Endothelial cell of umbilical vein (primary cell): Measurements from ENCODE around the gene CIBAR2. TPM values are rescaled to one million over a fixed set of nuclear protein-coding genes. Genes with fewer than 3 reads are reported as not detected.

Experiments used
- BruUV-seq: library from RNA; stranded (reverse); fragments of 400-500 nt; replicated peaks from 2 replicates; lab custom pipeline; 2021; lab: Mats Ljungman, UMichigan
- CTCF ChIA-PET: fragments of 300-600, 350-600 bp; sonication (Branson Sonifier 250); formaldehyde crosslinking; loops from one replicate; lab custom pipeline; 2021; ENCODE audit warnings: antibody characterized with exemption, inconsistent platforms; lab: Charles Lee
- POLR2A ChIA-PET: fragments of 300-600, 350-600 bp; sonication (Branson Sonifier 250); formaldehyde crosslinking; loops from one replicate; lab custom pipeline; 2021; ENCODE audit warnings: antibody characterized with exemption, inconsistent platforms; lab: Charles Lee
- DNase-seq: peaks from one replicate; pipeline ENCODE4 v3.0.0-alpha.2; 2011; ENCODE audit warnings: low read depth, low spot score
- FAIRE-seq: peaks from 2 replicates; lab custom pipeline; 2011; peaks lifted over from hg19 to GRCh38; lab: Jason Lieb, UNC
- H2AFZ ChIP-seq: 2 replicates; pipeline ENCODE4 v1.6.0; 2012; ENCODE audit warnings: low read depth, low read length, control low read depth, inconsistent platforms
- H3K27ac ChIP-seq: 2 replicates; pipeline ENCODE4 v1.5.1; 2011; ENCODE audit warnings: low read depth, mild to moderate bottlenecking, control low read depth, low read length, moderate library complexity; ENCODE audit not compliant: insufficient read depth
- H3K27me3 ChIP-seq, 2 experiments: 2 replicates each; pipeline versions ENCODE4 v1.6.0 to v1.6.1; 2011; ENCODE audit warnings: low read length in 2 of 2, mixed read lengths in 1 of 2; ENCODE audit not compliant: control insufficient read depth in 2 of 2, insufficient read depth in 2 of 2
- H3K36me3 ChIP-seq, 2 experiments: 2 replicates in 1 of 2; 3 replicates in 1 of 2; pipeline ENCODE4 v1.5.1; 2011; ENCODE audit warnings: low read length in 2 of 2, mild to moderate bottlenecking in 1 of 2, moderate library complexity in 1 of 2; ENCODE audit not compliant: control insufficient read depth in 2 of 2, insufficient read depth in 2 of 2; ENCODE audit errors: extremely low read depth in 1 of 2
- H3K4me1 ChIP-seq: 3 replicates; pipeline ENCODE4 v1.5.1; 2011; ENCODE audit warnings: mild to moderate bottlenecking, low read length; ENCODE audit not compliant: control insufficient read depth, insufficient read depth; ENCODE audit errors: extremely low read depth
- H3K4me2 ChIP-seq: 2 replicates; pipeline ENCODE4 v1.6.1; 2011; ENCODE audit warnings: low read length, control low read depth, mixed read lengths; ENCODE audit not compliant: insufficient read depth
- H3K4me3 ChIP-seq, 3 experiments: fragments of 200-600 bp in 1 of 3; sonication (generic), shearing (Covaris generic) in 1 of 3; replicated peaks in 1 of 3; 2 replicates each; pipeline ENCODE4 v1.5.1; 2011 to 2016; ENCODE audit warnings: control low read depth in 3 of 3, low read length in 3 of 3, mild to moderate bottlenecking in 2 of 3, inconsistent platforms in 1 of 3, low read depth in 1 of 3, moderate library complexity in 1 of 3; ENCODE audit not compliant: insufficient read depth in 1 of 3
- H3K79me2 ChIP-seq: 2 replicates; pipeline ENCODE4 v1.6.0; 2012; ENCODE audit warnings: low read length, inconsistent platforms; ENCODE audit not compliant: control insufficient read depth, insufficient read depth
- H3K9ac ChIP-seq: replicated peaks from 2 replicates; pipeline ENCODE3; 2011; ENCODE audit warnings: low read length, control low read depth; ENCODE audit not compliant: insufficient read depth; ENCODE audit errors: extremely low read depth
- H3K9me1 ChIP-seq: replicated peaks from 3 replicates; pipeline ENCODE4 v1.6.0; 2011; ENCODE audit warnings: mild to moderate bottlenecking, low read length; ENCODE audit not compliant: control insufficient read depth, insufficient read depth; ENCODE audit errors: extremely low read depth
- H3K9me3 ChIP-seq: replicated peaks from 2 replicates; pipeline ENCODE4 v1.5.1; 2012; ENCODE audit warnings: low read length, inconsistent platforms; ENCODE audit not compliant: control insufficient read depth, insufficient read depth
- H4K20me1 ChIP-seq: replicated peaks from 2 replicates; pipeline ENCODE3; 2011; ENCODE audit warnings: mild to moderate bottlenecking, low read length; ENCODE audit not compliant: control insufficient read depth, insufficient read depth; ENCODE audit errors: extremely low read depth
- CTCF ChIP-seq, 2 donors: IDR thresholded peaks; 1 replicate in 1 of 2; 2 replicates in 1 of 2; pipeline ENCODE4 v1.5.1; 2011; ENCODE audit warnings: low read length in 2 of 2, mild to moderate bottlenecking in 2 of 2, moderate library complexity in 2 of 2, control low read depth in 1 of 2, inconsistent platforms in 1 of 2, low read depth in 1 of 2; ENCODE audit not compliant: insufficient read depth in 1 of 2; ENCODE audit errors: extremely low read depth in 1 of 2
- EZH2 ChIP-seq: IDR thresholded peaks from 2 replicates; pipeline ENCODE4 v1.6.1; 2012; ENCODE audit warnings: borderline replicate concordance, low read depth, mild to moderate bottlenecking, moderate library complexity, low read length, inconsistent platforms; ENCODE audit not compliant: severe bottlenecking
- FOS ChIP-seq: IDR thresholded peaks from 2 replicates; pipeline ENCODE4 v1.6.1; 2011; ENCODE audit warnings: mild to moderate bottlenecking, low read length, moderate library complexity, borderline replicate concordance; ENCODE audit not compliant: insufficient read depth
- GATA2 ChIP-seq: IDR thresholded peaks from 2 replicates; pipeline ENCODE4 v1.7.0; 2011; ENCODE audit warnings: low read depth, mild to moderate bottlenecking, moderate library complexity, mixed read lengths, low read length; ENCODE audit not compliant: insufficient read length, insufficient read depth
- JUN ChIP-seq: IDR thresholded peaks from 2 replicates; pipeline ENCODE4 v1.6.1; 2011; ENCODE audit warnings: borderline replicate concordance, low read depth; ENCODE audit not compliant: insufficient read length, insufficient read depth
- MAX ChIP-seq: IDR thresholded peaks from 2 replicates; pipeline ENCODE4 v1.6.1; 2011; ENCODE audit not compliant: insufficient read depth, insufficient read length
- MYC ChIP-seq: IDR thresholded peaks from one replicate; pipeline ENCODE4 v1.6.1; 2011; ENCODE audit warnings: mild to moderate bottlenecking, low read depth, low read length
- POLR2A ChIP-seq: IDR thresholded peaks from 2 replicates; pipeline ENCODE4 v1.6.1; 2012; ENCODE audit warnings: low read depth, mild to moderate bottlenecking, control low read depth, low read length
- POLR2AphosphoS5 ChIP-seq: IDR thresholded peaks from 2 replicates; pipeline ENCODE4 v1.6.1; 2012; ENCODE audit warnings: low read depth, mild to moderate bottlenecking, control low read depth, low read length, moderate library complexity; ENCODE audit not compliant: insufficient read depth
- dilution Hi-C: fragments of 300-500 bp; cut with MboI; formaldehyde crosslinking; loops from one replicate; pipeline ENCODE4 v1.15.0; 2019; ENCODE audit warnings: low sequenced_read_pairs; ENCODE audit not compliant: extremely low pct_ligation_motif_present
- intact Hi-C: fragments of 100-400 bp; cut with micrococcal nuclease; formaldehyde crosslinking; loops from one replicate; pipeline ENCODE4 v1.10.0; 2022
- polyA plus RNA-seq, 4 experiments: library from polyadenylated mRNA; depleted of rRNA in 3 of 4; stranded (reverse) in 3 of 4; unstranded in 1 of 4; fragments of >200 nt; gene quantifications; 2 replicates each; pipeline versions ENCODE4 v1.2.1 to v1.2.3, GENCODE V29; 2011 to 2012; ENCODE audit warnings: missing spikeins in 1 of 4
- total RNA-seq: library from RNA; stranded (reverse); gene quantifications from 2 replicates; pipeline ENCODE4 v1.2.3, GENCODE V29; 2021

CIBAR2 gene
- total and polyA plus RNA-seq, 2 donors (not counting 3 experiments of a cell fraction or from before 2014, with no cell fraction given) = 0.07 TPM; not detected in 1

GRCh38 chr16:85081038-85081437, 31.2 kb downstream of the CIBAR2 start:
- Histone ChIP-seq H3K4me2 (no peak overlapping the region), H3K27me3 (peaks cover 4 to 7% of the 10 kb centered on the region in 2 experiments), H2AFZ (no peak overlapping the region), H3K27ac (no peak overlapping the region), H3K4me3 (no peak overlapping the region), H3K4me1 (no peaks in the 10 kb centered on the region), H3K9me3 (no peaks in the 10 kb centered on the region), H3K9me1 (no peaks in the 10 kb centered on the region), H4K20me1 (no peaks in the 10 kb centered on the region), H3K36me3 (no peaks in the 10 kb centered on the region), H3K9ac (no peak overlapping the region), H3K79me2 (no peaks in the 10 kb centered on the region)
- dilution Hi-C loops (no loop called here), intact Hi-C loops (loop anchor here (10.0 kb wide), 1 partner anchor 326 kb away; no protein-coding TSS in a partner anchor)
- CTCF ChIA-PET = no interaction called here
- TF ChIP-seq POLR2AphosphoS5 (no peak), FOS (no peak), GATA2 (no peak), JUN (no peak), MYC (no peak), CTCF (IDR thresholded peaks at IDR 0.05; ENCODE audit: extremely low read depth in 1 of 2, insufficient read depth in 1 of 2, low read depth in 1 of 2, low read length in 2 of 2) (no peak), MAX (no peak), EZH2 (no peak), POLR2A (no peak)
- no TSS peak for BruUV-seq
- no peak for DNase-seq
- POLR2A ChIA-PET = no interaction called here
- FAIRE-seq = no peak
